GM23248 (cell line): ENCODE results near the gene PPP1R16B.

Experiments used
- EZH2 ChIP-seq: fragments of 200-600 bp; sonication (generic); IDR thresholded peaks from 2 replicates; pipeline ENCODE4 v1.6.1; 2018; ENCODE audit warnings: antibody characterized with exemption, mild to moderate bottlenecking; ENCODE audit not compliant: insufficient read depth, poor library complexity, severe bottlenecking
- EZH2phosphoT487 ChIP-seq: fragments of 200-600 bp; sonication (generic); IDR thresholded peaks from 2 replicates; pipeline ENCODE4 v1.6.1; 2018; ENCODE audit warnings: antibody characterized with exemption, moderate library complexity, mild to moderate bottlenecking, low read depth; ENCODE audit not compliant: insufficient read depth

DNA sequence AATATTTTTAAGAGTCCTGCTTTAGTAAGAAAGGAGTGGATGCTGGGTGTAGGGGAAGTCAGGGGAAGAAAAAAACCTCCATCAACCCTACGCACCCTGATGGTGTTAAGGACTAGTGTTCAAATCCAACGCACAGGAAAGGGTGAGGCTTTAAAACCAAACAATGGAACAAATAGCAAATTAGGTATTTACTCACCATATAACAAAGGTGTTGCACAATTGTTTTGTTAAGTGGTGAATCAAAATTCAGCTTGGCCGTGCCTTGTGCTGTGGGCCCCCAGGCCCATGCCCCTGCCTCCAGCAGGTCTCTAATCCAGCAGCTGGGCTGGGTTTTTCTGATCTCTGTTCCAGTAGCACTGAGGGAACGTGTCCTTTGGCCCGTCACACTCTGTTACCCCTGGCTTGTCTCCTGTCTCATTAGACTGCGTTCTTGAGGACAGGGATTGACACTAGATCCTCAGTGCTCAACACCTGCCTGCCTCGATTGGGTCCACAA is 132.5 kb downstream of the PPP1R16B start:
- TF ChIP-seq EZH2phosphoT487 (no peak), EZH2 (no peak)
